CD8-positive, alpha-beta memory T cell (primary cell): ENCODE results near the gene UBR1. TPM values are rescaled to one million over a fixed set of nuclear protein-coding genes. Genes with fewer than 3 reads are reported as not detected.

Experiments
- polyA plus RNA-seq: library from polyadenylated mRNA; unstranded; fragments of 300-500 nt; fragmentation: Illumina TruSeq; gene quantifications from one replicate; pipeline ENCODE4 v1.2.3, GENCODE V29; 2021
- total RNA-seq, 2 experiments: library from RNA; stranded (reverse); gene quantifications; one replicate each; pipeline ENCODE4 v1.2.3, GENCODE V29; 2021

The UBR1 gene
- total and polyA plus RNA-seq, 3 experiments from 2014 or later, result 15.4 to 29.7 (median 28.6) TPM

Other genes starting within 250 kb of the UBR1 start
- 10 to 100 TPM in 1 of 2 experiments, 1 to 10 TPM in 1; 9.3 to 11.4 TPM for gene TTBK2, start 185.3 kb downstream of the UBR1 start, total RNA-seq
- gene TTBK2, start 185.3 kb downstream of the UBR1 start, polyA plus RNA-seq, result 11.1 TPM
- gene TMEM62, start 27.5 kb upstream of the UBR1 start, total RNA-seq, result 10 to 100 TPM; 13.2 to 18.1 TPM
- gene TMEM62, start 27.5 kb upstream of the UBR1 start, polyA plus RNA-seq, result 11.2 TPM
- 10 to 100 TPM; 61.8 to 63.2 TPM for gene CCNDBP1, start 79.4 kb upstream of the UBR1 start, total RNA-seq
- gene CCNDBP1, start 79.4 kb upstream of the UBR1 start, polyA plus RNA-seq, result 204 TPM
- not detected for gene EPB42, start 115.0 kb upstream of the UBR1 start, total RNA-seq
- gene EPB42, start 115.0 kb upstream of the UBR1 start, polyA plus RNA-seq, result not detected
- under 1 TPM in 1 of 2 experiments, not detected in 1; 0.18 TPM for gene TGM5, start 160.9 kb upstream of the UBR1 start, total RNA-seq
- not detected for gene TGM5, start 160.9 kb upstream of the UBR1 start, polyA plus RNA-seq
- not detected for gene TGM7, start 196.2 kb upstream of the UBR1 start, total RNA-seq
- not detected for gene TGM7, start 196.2 kb upstream of the UBR1 start, polyA plus RNA-seq
- 10 to 100 TPM; 14.9 to 16.5 TPM for gene LCMT2, start 224.5 kb upstream of the UBR1 start, total RNA-seq
- gene LCMT2, start 224.5 kb upstream of the UBR1 start, polyA plus RNA-seq, result 4.4 TPM